HG03196 (cell line): ENCODE results near the gene MYH14.

ENCODE experiments used
- ATAC-seq: cut with Tn5 transposase; IDR thresholded peaks from one replicate; pipeline ENCODE4 v1.9.1; 2021; ENCODE audit not compliant: unreplicated experiment

MYH14 gene

DNA sequence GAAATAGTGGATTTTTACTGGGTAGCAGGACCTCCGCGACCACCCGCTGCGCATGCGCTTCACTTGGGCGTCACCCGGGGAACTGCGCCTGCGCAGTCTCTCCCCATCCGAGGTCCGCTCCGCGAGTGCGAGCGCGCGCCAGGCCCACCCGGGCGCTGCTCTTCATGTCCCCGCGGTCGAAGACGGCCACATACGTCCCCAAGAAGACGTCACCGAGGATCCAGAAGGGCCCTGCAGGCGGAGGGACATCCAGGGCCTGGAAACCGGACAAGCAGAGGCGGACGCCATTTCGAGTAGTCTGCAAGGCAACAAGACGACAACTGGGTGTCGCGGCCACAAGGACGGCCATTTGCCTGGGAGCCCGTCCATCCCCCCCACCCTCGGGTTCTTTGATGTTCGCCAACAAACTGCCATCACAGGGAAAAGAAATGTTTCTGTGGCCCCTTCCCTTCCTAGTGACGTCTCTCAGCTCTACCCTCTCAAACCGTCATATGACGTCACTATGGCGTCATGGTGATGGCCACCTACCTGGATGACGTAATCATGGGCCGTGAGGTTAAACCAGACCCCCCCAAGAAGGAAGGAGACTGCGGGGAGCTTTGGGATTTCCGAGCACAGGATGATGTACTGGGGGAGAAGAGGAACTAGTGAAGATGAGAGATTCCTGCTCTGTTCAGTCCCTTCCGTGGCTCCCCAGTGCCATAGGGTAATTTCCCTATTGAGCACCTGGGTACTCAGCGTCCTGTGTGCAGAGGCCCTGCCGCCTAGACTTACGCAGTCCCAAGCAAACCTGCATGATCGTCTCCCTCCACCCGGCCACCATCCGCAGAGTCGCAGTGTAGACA, 155.3 kb downstream of the MYH14 start:
- ATAC-seq = no peak

- ATAC-seq = no peak
Observed at GRCh38 chr19:50359328-50359818, 156.0 kb downstream of the MYH14 start.
